DLD1 (cell line): ENCODE data around the gene MALAT1.

Source experiments
- in situ Hi-C: cut with HindIII; loops from 2 replicates; pipeline ENCODE4 v1.10.0; 2017; ENCODE audit warnings: low sequenced_read_pairs

MALAT1 gene

DNA sequence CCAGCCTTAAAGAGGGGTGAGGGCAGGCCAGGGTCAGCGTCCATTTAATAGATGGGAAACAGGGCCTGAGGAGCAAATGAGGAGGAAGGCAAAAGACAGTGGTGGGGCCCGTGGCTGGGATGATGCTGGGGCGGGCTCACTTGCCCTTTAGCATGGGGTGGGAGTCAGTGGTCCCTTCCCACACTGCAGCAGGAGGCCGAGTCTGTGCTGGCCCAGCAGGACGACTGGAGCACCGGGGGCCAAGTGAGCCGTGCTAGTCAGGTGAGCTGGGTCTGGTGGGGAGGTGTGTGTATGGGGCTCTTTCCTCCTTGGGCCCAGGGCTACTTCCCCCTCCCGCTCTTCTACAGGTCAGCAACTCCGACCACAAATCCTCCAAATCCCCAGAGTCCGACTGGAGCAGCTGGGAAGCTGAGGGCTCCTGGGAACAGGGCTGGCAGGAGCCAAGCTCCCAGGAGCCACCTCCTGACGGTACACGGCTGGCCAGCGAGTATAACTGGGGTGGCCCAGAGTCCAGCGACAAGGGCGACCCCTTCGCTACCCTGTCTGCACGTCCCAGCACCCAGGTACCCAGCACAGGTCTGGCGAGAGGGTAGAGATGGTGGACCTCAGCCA, 38.9 kb downstream of the MALAT1 start:
- in situ Hi-C loops: no loop called here

DNA sequence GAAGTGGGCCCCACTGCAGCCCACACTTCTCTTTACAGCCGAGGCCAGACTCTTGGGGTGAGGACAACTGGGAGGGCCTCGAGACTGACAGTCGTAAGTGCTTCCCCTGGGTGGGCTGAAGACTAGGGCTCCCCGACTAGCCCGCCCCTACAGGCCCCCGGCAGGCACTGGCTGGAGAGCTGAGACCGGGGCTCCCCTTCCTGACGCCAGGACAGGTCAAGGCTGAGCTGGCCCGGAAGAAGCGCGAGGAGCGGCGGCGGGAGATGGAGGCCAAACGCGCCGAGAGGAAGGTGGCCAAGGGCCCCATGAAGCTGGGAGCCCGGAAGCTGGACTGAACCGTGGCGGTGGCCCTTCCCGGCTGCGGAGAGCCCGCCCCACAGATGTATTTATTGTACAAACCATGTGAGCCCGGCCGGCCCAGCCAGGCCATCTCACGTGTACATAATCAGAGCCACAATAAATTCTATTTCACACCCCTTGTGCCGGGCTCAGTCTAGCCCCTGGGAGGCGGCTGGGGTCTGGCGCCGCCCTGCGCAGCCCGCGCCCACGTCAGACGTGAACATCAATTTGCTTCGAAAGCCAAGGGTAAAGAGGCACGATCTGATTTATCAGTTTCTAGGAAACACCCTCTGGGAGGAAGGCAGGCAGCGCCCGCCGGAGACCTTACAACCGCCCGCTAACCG, 39.5 kb downstream of the MALAT1 start:
- in situ Hi-C loops: no loop called here

DNA sequence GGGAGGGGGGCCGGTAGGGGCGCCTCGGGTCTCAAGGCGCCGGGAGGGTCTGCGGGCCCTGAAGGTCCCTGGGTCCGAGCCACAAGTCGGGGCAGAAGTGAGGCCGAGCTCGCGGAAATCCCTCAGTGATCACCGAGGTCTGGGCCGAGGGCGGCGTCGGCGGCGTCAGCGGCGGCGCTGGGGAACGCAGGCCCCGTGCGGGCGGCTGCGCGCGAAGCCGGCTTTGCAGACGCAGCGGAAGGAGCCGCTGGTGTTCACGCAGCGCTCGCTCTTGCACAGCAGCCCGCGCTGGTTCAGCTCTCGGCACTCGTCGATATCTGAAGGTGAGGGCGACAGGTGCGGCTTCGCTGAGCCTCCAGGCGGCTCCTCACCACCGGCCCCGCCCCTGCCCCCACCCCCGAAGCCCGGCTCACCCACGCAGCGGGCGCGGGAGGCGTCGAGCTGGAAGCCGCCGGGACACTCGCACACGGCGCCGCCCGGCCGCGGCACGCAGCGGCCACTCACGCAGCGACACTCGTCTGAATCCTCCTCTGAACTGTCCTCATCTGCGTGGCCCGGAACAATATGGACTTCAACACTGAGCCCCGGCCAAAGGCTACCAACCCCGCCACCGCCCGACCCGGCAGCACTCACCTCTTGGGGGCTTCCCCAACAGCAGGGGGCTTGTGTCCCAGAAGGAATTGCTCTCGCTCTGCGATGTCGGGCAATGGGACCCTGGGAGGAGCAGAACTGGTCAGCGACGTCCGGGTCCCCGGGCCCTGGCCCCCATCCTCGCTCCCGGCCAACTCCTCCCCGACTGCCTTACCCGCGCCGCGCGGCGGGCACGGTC, 40.3 kb downstream of the MALAT1 start:
- in situ Hi-C loops: no loop called here

DNA sequence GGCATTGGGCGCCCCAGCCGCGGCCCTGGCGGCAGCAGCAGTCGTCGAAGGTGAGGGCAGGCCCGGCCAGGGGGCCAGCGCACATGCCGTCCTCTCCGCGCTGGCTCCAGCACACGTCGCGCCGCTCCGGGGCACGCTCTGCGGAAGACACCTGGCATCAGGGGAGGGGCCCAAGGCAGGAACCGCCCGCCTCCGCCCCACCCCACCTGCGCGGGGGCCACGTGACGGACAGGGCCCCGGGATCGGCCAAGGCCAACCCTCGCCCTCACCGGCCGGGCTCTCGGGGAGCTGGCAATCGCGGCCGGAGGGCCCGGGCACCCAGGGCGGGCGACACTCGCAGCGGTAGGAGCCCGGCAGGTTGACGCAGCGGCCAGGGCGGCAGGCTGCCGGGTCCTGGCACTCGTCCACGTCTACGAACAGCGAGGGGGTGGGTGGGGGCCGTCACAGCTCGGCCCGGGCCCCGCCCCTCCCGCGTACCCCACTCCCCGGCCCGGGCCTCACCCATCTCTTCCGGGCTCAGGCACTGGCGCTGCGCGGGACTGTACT, 41.0 kb downstream of the MALAT1 start:
- in situ Hi-C loops: no loop called here

DNA sequence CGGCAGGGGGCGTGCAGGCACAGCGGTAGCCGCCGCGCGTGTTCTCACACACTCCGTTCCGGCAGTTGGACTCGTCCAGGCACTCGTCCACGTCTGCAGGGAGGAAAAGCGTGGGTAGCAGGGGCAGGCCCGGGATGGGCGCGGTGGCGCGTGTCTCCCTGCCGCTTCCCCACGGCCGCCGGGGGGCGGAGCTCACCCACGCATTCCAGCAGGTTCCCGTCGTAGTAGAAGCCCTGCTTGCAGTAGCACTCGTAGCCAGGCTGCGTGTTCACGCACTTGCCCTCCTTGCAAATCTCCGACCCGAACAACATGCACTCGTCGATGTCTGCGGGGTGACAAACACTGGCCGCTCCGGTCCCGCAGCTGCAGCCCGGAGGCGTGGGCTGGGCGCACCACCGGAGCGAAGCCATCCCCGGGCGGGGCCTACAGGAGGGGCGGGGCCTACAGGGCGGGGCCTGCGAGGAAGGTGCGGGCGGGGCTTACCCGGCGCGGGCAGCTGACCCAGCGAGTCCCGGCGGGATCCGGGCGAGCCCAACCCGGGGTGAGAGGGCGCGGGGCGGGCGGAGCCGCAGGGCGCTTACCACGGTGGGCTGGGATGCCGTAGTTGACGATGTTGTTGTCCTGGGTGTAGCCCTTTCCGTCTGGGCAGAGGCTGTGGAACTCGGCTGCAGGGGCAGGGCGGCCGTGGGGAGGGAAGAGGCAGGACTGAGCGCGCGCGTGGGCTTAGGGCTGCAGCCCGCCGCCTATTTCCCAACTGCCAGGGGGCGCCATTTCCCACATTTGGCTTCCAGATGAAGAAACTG, 41.6 kb downstream of the MALAT1 start:
- in situ Hi-C loops: no loop called here

DNA sequence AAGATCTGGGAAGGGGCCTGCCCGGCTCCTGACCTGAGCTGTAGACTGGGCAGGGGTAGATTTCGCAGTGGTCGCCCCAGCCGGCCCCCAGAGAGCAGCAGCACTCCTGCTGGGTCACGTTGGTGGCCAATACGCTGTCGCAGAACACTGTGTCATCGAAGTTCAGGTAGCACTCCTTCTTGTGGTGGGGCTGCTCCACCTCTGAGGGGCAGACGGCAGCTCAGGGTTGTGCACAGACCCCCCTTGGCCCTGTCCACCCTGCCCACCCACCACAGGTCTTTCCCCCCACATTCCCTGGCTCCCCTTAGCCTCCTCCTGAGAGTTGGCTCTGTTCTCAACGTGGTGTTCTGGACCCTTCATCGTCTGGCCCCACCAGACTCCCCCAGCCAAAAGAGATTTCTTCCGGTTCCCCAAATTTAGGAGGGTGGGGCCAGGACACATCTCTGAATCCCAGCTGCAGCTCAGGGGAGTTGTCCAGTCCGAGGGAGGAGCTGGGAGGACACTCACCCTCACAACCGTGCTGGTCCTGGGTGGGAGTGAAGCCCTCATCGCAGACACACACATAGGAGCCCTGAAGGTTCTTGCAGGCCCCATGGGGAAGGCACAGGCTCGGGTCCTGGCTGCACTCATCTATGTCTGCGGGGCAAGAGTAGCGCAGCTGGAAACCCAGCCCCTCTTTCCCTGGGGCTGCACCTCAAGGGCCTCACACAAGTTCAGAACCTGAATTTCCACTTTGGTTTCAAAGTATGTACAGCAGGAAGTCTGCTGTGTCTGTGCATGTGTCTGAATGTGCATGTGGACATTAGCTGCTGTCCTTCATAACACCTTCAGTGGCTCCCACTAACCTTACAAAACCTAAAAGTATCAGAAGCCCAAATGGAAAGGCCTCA, 42.5 kb downstream of the MALAT1 start:
- in situ Hi-C loops: no loop called here

DNA sequence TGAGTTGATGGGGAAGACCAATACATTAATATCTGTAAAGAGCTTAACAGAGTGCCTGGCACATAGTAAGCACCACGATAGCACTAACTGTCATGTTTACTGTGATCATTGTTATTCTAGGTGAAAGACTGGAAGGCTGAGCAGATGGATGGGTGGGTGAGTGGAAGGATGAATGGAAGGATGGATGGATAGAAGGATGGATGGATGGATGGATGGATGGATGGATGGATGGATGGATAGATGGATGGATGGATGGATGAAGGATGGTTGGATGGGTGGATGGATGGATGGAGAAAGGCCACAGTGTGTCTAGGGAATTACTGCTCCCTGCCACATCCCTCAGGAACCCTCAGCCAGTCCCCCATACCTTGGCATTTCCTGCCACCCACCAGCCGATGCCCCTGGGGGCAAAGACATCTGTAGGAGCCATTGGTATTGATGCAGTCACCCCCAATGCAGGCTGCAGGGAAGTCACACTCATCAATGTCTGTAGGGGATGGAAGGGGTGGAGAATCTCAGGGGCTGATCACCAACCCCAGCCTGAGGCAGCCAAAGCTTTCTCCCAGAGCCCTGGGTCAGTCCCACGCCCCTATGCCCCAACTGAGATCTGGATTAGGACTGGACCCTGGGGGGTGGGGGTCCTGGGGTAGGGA, 44.0 kb downstream of the MALAT1 start:
- in situ Hi-C loops: no loop called here

DNA sequence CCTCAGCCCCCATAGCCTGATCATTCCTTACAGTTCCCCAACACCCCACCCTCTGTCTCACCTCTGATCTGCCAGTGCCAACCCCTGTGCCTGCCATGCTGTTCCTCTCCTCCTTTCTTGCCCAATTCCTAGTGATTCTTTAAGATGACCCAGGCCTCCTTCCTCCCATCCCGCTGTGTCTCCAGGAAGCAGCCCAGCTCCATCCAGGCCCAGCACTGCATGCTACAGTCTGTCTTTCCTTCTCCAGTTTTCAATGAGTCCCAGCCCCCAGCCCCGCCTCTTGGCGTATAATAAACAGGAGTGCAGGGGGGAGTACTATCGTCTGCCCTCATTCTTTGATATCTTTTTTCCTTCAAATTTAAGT, 47.0 kb downstream of the MALAT1 start:
- in situ Hi-C loops: no loop called here

DNA sequence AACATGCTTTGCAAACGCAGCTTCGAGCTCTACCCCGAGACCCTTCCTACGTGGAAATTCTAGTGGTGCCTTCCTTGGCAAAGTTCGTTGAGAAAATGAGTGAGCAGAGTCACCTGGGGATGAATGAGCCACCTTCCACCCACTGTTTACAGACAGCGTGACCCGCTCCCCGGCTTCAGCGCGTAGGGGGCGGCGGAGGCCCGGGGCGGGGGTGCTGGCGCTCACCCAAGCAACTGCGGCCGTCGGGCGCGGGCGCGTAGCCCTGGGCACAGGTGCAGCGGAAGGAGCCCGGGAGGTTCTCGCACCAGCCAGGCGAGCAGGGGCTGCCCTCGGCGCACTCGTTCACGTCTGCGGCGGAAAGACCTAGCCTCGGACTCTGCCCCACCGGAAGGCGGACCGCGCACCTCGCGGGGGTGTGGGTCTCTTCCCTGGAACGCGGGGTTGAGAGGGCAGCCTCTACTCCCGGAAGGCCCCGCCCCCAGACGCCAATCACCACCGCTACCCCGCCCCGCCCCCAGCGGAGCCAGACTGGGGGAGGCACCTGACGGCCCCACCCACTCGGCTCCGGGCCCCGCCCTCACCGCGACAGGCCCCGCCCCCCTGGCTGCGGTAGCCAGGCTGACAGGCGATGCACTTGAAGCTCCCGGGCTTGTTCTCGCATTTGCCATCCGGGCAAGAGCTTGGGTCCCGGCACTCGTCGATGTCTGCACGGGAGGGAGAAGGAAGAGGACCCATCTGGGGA, 47.5 kb downstream of the MALAT1 start:
- in situ Hi-C loops: no loop called here

DNA sequence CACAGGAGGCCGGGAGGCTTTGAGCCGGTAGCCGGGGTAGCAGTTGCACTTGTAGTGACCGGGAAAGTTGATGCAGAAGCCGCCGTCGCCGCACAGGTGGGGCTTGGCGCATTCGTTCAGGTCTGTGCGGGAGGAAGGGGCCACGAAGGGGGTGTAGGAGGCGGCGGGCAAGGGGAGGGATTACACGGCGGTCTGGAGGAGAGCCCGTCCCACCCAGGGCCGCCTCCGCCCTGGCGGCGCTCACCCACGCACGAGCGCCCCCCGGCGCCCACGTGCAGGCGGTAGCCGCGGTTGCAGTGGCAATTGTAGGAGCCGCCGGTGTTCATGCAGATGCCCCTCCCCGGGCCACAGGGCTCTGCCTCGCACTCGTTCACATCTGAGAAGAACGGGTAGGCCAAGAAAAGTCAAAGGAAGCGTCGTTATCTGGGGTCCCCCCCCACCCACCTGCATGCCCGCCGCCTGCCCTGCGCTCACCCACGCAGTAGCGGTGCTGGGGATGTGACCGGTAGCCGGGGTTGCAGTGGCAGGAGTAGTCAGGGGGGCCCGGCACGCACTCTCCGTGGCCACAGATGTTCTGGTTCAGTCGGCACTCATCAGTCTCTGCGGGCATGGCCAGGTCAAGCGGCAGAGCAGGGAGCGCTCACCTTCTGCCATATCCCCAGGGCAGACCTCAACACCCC, 48.7 kb downstream of the MALAT1 start:
- in situ Hi-C loops: no loop called here

DNA sequence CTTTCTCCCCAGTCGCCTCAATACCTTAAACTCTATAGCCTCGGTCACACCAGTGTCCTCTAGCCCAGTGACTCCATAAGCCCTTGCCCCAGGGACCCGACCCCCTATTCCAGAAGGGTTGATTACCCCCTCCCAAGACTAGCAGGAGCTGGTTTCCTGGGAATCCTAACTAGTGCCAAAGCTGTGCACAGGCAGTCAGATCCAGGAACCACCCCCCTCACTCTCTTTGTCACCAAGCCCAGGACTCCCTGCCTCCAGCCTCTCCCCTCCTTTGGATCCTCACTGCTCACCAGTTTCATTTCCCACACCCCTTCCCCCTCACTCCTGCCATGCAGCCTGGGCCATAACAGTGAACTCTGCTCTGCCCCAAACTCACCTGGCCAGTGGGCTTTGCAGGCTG, 49.5 kb downstream of the MALAT1 start:
- in situ Hi-C loops: no loop called here

DNA sequence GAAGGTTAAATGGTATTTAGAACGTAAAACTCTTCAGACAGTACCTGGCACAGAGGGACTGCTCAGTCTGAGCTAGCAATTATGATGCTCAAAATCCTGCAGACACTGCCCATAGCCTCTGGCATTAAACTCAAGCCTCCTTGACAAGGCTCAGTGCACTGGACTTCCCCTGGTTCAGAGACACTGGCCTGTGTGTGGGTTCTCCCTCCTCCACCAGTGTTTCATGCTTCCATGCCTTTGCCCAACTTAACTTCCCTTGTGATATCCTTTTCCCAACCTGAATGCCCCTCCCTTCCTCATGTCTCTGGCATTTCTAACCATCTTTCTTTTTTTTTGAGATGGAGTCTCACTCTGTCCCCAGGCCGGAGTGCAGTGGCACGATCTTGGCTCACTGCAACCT, 50.3 kb downstream of the MALAT1 start:
- in situ Hi-C loops: no loop called here

DNA sequence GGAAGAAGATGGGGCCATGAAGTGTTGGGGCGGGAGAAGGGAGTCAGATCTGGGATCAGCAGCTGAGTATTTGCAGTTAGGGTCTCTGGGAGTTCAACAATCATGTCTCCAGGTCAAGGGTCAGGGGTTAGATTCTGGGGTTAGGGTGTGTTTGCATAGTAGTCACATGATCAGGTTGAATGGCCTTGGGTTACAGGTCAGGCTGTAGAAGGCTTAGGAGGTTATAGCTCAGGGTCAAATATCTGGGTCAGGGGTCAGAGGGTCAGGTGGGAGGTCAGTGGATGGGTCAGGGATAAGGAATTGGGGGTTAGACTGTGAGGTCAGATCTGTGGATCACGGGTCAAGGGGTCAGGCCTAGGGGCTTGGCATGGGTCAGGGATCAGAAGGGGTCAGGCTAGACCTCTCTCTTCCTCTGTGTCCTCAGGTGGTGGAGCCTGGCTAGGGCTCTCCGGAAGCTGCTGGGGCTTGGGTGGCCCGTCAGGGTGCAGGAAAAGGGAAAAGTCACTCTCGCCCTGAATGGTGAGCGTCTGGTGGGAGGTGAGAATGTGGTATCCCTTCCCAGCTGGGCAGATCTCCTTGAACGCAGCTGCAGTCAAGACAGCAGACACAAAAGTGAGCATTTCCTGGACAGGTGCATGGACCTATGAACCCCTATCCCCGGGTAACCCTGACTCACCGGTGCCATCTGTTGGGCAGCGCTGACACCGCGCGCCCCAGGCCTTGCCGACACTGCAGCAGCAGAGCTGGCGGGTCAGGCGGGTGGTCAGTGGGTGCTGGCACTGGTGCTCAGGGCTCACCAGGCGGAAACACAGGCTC, 52.9 kb downstream of the MALAT1 start:
- in situ Hi-C loops: no loop called here

DNA sequence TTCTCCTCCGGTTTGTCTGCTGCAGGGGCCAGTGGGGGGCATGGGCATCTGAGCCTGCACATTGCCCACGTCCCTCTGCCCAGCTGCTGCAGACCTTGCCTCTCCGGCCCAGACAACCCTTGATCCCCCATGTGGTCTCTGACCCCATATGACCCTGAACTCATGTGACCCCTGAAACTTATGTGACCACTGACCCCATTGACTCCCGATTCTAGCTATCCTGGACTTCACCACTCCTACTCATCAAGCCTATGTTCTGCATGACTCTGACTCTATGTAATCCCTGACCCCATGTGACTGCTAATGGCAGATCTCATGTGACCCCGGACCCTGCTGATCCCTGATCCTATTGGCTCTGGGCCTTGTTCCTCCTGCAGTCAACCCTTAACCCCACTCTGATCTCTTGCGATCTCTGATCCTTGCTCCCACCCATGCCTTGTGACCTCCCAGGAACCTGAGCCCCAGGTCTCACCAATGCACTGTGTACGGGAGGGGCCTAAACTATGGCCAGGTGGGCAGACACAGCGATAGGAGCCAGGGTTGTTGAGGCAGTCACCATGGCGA, 53.6 kb downstream of the MALAT1 start:
- in situ Hi-C loops: no loop called here

DNA sequence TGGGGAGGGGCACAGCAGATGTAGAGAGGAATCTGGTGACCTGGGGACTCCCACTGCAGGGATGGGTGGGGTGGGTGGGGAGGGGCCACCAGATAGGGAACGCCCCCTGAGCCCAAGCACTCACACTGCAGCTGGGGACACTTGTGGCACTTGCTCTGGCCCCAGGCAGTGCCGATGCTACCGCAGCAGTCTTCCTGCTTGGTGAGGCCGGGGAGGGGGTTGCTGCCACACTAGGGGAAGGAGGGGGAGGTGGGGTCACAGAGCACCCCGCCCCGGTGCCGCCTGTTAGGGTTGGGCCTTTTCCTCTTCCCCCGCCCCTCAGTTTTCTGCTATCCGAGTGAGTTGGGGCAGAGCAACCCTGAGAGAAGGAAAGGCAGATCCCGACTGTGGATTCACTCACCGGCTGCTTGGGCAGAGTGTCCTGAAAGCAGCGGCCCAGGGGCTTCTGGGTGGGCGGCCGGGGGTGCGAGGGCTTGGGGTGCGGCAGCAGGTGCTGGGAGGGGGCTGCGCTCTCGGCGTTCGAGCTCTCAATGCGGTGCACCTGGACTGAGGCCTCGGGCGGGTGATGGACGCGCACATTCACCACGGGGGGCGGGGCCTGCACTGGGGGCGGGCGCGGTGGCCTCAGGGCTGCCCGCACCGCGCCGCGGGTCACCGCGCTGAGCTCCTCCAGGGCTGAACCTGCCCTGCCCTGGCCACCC, 54.6 kb downstream of the MALAT1 start:
- in situ Hi-C loops: no loop called here

DNA sequence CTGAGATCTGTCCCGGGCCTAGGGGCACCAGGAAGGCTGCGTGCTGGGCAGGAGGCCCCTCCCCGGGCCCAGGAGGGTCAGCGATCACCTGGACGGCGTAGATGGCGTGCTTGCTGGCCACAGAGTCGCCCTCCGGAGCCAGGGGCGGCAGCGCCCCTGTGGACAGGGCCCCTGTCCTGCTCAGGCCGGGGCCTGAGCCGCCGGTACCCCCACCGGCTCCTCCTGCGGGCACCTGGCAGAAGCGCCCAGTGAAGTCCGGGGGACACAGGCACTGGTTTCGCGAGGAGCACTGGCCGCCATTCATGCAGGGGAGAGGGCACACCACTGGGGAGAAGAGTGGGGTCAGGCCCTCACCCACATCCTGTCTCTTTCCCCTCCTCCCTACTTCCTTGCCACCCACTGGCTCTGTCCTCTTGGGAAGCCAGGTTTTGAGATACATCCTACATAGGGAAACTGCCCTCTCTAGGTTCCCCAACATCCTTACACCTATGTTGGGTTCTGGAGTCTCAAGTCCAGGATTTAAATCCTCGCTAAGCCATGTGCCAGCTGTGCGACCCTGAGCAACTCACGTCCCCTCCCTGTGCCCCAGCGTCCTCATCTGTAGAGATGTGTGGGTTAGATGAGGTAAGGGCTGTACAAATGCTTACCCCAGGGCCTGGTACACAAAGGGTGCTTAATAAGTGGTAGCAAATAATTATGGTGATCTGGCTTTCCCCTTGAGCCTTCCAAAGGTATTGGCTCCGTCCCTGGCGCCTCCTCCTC, 55.4 kb downstream of the MALAT1 start:
- in situ Hi-C loops: no loop called here
